ENCODE measurements around the gene SHB. TPM values are rescaled to one million over a fixed set of nuclear protein-coding genes. Genes with fewer than 3 reads are reported as not detected.

Gene SHB
- total RNA-seq, 1 experiment from 2014 or later, result 54.8 TPM

DNA sequence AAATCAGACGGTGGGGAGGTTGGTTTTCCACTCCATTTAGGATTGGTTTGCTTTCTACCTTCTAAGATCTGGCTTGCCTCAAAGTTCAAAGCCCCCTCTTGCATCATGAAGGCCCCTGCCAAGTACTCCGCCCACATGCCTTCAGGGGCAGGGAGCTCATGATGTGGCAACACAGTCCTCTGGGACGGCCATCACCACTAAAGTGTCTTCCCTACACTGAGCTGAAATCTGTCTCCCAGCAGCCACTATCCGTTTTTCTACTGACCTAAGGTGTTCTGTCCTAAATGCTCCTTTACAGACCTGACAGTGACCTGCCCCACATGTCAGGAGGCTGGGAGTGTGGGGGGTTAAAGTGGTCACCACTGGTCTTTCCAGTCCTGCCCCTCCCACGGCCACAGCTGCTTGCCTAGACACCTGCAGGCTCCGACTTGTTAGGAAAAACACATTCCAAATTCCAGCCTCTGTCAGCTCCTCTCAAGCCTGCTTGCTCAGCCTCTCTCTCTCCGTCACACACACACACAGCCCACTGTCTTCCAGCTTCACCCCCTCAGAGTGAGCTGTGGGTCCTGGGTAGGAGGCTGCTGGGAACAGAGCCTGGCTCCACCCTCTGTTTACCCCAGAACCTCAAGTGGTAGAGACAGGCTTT, 44.9 kb downstream of the SHB start:
- peak; percentile 50 for DNase-seq (ENCODE audit: low spot score)

DNA sequence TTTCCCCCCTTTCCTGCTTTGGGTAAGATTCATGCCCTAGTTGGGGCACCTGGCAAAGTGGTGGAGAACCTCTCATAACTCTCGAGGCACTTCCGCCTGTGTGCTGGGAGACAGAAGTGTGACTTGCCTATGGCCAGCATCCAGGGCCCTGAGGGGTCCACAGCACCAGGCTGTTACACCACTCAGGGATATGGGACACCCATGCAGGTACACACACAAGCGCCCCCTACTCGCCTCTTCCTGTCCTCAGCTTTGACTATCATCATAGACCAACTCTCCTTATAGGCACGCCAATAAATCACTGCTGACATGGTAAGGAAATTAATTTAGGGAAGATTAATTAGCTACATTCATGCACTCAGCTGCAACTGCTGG, 45.4 kb downstream of the SHB start:
- no peak for DNase-seq (ENCODE audit: low spot score)

DNA sequence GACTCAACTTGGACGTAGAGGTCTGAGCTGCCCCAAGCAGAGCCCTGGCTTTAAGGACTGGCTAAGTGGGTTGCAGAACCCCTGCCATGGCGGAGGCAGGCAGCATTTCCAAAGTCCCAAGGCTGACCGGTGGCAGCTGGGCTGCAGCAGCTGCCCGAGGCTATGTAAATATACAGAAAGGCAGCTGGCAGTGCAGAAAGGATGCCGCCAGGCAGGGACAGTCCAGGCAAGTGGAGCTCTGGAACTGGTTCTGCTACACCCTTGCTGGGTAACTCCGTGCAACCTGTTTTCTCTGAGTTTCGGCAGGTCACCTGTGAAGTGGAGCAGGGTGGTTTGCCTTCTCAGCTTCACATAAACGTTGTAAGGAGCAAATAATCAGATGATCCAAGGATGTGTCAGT, 46.0 kb downstream of the SHB start:
- DNase-seq (ENCODE audit: low spot score), result peak; percentile 66

DNA sequence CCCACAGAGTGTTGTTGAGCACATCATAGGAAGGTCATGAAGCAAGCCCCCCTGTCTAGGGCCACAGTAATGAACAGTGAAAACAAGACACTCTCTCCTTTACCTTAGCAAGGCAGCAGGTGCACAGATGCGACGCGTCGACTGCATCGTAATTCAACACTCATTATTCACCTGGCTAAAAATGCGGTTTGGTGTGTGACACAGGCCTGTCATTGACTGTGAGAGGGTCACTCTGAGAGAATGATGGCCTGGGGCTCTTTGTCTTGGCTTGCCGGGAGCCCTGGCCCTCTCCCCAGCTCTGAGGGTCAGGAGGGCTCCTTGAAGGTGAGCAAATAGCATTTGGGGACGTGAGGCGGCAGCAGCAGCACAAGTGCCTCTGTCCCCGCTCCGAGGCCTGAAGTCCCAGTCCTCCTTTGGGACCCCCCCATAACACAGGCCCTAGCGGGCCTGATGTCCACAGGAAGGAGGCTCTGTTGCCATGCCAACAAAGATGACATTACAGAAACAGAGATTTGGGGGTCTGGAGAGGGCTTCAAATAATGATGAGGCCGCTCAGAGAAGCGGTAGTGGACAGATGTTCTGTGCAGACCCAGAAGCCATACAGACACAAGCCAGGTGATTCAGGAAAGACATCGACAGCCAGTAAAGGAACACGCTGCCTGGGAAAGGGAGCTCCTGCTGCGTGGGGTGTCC, 46.7 kb downstream of the SHB start:
- no peak for DNase-seq (ENCODE audit: low spot score)

DNA sequence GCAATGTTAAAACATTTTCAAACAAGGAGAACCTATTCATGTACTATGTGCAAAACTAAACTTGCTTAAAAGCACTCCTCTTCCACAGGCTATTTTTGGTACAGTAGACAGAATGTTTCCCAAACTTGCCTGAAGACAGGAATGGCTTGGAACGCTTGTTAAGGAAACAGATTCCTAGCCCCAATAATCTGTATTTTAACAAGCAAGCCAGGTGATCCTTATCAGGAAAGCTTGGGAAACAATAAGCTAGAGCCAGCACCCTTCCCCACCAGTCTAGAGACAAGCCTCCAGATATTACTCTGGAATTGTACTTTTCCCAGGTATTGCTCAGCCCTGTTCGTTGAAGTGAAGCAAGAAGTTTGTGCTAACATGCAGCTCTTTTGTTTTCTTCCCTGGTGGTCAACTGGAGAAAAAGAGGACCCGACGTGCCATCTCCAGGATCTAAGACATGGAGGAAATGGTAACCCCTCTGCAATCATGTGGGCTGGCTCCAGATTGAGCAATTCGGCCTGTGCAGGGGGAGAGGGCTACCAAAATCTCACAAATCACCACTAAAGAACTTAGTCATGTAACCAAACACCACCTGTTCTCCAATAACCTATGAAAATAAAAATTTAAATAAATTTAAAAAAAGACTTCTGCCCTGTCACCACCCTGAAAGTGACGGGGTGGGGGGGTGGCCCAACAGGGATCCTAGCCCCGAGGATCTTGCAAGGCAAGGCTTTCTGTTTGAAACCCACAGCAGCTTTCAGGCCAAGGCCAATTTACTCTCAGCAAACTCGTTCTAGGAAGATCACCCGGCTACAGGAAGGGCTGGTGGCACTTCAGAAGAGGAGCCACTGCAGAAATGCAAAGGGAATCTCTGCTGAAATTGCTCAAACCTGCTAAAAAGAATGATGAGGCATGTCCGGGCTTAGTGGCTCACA, 48.6 kb downstream of the SHB start:
- no peak for DNase-seq (ENCODE audit: low spot score)

DNA sequence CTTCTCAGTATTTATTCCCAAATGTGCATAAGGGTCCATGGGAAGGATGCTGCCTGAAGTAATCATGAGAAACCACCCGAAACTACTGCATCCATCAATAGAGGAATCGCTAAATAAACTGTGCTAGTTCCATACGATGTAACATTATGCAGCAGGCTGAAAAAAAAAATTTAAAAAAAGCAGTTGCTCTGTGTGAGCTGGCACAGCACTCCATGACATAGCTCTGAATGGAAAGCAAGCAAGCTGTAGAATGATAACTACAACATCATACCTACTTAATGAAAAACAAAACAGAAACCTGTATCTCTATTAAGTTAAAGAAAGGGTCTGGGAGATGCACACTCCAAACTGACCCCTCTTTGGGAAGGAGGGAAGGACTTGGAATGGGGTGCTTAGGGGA, 49.3 kb downstream of the SHB start:
- DNase-seq (ENCODE audit: low spot score), result no peak

DNA sequence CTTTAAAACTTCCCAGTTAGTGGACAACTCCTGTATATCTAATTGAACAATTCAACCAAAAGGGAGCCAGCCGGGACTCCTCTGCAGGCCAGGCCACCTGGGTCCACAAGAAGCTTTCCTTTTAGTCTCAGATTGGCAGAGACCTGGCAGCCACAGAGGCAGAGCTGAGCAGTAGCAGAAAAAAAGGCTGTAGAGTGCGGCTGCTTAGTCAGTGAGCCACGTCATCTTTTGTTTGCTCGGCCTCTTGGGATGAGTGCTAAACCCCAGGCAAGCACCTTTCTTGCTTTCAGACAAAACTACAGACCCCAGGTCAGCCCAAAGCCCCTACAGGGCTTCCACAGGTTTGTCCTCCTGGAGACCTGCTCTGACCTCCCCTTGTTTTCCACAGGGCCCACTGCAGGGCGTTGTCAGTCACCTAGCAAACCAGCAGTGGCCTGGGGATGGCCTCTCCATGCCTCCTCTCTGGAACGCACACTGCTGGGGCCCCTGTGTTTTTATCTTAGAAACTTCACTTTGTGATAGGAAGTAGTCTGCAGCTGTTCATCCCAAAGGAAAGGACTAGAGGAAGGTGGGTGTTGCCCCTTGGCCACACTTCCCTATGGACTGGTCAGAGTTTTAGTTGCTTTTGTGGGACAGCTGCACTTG, 49.9 kb downstream of the SHB start:
- DNase-seq (ENCODE audit: low spot score), result peak; percentile 52

DNA sequence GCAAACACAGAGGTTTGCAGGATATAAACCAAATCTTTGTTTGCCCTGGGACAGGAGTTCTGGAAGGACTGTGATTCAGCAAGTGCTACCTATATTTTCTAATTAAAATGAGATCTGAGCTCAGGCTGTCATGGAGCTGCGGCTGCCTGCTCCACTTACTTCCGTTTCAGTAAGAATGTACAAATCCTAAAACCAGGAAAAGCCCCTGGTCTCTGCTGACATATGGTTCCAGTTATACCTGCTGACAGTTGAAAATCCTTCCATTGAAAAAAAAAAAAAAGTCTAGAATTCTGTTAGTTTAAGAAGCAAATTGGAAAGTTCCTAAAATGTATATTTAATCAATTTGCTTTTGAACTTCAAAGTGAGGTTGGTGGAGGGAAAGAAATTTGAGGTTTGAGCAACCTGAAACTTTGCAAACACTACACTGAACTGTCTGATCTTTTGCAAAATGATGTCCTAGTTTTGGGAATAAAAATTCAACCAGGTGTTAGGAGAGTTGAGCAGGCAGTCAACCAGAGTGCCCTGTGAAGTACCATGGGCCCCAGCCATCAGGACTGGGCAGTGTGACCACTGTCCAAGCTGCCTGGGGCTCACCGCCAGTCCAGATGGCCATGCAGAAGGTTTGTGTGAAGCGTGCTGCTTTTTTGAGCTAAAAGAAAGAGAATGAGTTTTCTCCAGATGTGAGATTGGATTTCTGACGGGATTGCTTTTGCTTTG, 50.6 kb downstream of the SHB start:
- no peak for DNase-seq (ENCODE audit: low spot score)

DNA sequence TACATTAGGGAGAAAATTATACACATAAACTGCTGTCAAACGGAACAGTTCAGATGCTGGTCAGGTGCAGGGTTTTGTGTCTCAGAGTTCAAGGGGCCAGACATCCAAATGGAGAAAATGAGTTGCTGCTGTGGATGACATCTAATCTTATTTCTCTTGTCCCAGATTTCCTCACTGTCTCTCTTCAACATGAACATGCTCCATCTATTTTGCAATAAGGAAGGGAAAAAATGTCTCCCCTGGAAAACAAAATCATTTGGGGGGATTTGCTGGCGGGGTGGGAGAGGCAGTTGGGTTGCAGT, 51.2 kb downstream of the SHB start:
- no peak for DNase-seq (ENCODE audit: low spot score)

DNA sequence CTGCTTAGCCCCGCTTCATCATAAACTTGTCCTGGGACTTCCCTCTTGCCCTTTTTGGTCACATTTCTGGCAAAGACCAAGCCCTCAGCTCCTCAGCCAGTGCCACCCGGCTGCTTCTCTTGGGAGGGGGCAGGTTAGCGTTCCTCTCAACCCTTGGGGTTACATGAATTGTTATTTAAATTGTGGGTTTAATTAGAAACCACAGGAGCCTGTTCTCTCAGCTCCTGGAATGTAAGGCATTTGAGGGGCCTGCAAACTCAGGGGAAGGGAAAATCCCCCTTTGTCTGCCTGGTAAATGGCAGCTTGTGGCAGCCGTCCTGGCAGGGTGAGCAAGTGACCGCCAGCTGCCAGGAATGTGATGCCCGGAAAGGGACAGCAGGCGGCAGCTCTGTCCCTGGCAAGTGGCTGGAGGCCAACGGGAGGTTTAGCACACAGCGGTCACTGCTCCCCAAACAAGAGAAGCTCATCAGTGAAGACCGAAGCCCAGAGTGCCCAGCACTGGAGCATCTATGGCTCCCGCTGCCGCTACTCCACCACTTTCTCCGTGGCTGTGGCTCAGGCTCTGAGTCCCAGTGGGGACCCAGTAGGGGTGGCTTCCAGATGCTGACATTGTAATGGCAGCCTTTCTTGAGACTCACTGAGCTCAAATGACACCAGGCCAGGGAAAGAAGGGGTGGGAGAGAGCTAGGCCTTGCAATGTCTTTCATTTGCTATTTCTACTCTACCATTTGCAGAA, 51.7 kb downstream of the SHB start:
- DNase-seq (ENCODE audit: low spot score), result peak; percentile 55

DNA sequence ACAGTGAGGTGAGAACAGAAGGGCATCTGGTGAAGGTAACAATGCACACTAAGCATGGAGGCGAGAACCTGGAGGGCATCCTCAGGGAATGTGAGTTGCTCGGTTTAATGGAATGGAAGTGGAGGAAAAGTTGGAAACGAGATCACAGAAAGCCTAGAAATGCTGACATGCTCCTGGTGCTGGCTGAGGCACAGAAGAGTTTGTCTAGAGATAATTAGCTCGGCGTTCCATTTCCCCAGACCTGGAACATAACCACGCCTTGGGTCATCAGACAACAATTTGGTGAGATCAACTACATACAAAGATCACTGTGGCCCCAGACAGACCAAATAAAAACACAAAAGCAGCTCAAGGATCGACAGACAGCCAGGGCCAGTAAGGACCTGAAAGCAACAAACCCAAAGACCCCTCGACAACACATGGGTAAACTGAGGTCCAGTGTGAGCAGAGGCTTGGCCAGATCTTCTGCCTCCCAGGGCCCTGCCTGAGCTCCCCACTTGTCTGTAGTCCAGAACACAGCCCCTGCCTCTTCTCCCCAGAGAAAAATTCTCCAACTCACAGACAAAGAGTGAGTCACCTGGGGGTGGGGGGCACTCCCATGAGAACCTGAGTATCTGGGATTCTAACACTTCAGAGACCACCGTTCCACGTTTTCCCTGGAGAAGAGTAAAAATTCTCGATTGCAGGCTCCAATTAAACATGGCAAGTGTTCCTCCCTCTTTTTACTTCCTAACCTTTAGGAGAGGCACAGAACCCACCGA, 52.5 kb downstream of the SHB start:
- DNase-seq (ENCODE audit: low spot score), result no peak

DNA sequence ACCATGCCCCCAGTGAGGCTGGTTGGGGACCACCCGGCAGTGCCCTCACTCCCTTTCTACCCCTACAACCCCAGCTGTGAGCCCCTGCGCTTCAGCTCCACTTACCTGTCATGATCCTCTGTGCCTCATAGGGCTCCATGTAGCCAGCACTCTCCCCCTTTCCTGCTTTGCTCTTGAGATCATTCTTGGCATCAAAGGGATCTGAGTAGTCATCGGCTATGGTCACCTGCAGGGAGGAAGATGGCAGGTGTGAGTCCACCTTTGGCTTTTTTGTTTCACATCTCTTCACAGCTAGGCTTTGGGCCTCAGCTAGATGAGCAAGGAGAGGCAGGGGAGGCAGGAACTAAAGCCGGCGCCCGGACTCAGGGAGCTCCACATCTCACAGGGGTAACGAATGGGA, 53.1 kb downstream of the SHB start:
- DNase-seq (ENCODE audit: low spot score), result no peak

DNA sequence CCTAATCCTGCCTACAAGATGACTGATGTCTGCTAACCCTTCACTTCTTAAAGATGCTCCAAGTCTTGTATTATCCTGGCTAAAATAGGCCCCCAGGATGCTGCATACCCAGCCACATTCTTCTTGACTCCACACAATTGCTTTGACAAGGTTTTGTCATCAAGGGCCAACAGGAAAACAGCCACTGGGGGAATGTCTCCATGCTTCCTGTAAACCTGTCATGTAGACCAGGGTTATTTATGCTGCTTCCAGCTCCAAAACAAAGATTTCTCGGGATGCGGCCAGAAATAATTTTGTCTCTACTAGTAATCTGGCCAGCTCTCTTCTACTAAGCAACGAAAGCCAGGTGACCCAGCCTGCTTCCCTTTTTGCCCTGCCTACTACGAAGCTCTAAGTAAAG, 53.8 kb downstream of the SHB start:
- DNase-seq (ENCODE audit: low spot score), result no peak

DNA sequence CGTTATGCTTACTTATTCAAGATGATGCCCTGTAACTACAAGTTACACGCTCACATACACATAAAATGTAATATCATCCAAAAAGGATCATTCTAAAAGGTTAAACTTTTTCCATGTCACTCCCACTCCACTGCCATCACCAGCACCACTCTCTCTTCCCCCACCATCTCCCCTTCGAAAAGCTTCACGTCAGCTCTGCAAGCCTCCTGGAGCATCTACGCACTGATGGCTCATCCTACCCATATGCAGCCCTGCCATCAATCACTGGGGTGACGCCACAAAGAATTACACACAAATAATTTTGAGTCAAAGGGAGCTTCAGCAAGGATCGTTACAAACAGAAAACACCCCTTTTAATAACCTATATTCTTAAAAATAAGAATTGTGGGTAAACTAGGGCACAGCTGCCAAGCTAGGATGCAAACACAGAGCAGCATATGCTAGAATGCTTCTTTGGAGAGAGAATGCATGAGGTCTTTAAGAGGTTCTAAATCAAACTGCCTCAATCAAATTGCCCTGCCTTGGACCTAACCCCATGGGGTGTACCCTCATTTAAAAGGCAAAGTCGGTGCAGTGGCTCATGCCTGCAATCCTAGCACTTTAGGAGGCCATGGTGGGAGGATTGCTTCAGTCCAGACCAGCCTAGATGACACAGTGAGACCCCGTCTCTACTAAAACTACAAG, 56.1 kb downstream of the SHB start:
- no peak for DNase-seq (ENCODE audit: low spot score)

DNA sequence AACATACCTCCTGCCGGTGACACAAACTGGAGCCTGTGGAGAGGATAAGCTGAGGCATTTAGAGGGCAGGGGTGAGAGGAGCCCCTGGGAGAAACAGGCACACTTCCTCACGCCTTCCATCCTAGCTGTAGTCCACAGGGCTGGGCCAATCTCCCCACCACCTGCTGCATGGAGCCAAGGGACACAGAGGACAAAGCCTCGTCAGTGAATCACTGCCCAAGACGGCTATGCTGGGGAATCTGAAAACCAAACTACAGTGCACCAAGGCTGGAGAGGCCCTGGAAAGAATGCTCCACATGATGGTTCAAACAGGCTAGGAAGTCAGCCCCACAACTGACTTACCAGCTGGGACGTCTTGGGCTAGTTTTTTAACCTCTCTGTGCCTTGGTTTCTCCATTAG, 57.0 kb downstream of the SHB start:
- no peak for DNase-seq (ENCODE audit: low spot score)

DNA sequence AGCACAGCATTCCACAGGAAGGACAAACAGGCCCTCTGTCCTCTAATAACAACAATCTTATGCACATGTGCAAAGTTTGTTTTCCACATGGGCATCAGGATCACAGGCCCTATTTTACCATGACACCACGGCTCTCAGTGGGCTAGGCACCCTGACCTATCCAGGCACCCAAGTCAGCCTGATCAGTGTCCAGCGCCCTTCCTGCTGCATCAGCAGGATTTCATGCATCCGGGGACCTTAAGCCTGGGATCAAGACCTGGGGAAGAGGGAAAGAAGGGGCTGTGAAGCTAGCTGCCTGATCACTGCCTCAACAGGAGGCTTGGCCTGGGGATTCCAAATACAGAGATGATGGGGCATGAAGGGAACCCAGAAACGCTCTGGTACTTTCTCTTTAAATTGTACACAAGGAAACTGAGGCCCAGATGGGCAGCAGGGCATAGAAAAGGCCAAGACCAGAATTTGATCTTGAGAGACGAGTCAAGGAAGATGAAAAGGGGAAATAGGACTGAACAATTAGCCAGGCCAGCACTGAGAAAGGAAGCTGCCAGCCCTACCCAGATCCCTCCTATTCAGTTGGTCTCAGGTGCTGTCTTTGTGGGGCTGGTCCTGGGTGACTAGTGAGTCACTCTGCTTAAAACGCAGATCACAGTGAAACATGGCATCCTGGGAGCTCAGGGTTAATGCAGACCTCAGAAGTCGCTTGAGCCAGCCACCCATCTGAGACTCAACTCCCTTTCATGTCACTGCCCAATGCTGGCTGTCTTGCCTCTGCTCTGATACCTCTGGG, 57.9 kb downstream of the SHB start:
- no peak for DNase-seq (ENCODE audit: low spot score)

DNA sequence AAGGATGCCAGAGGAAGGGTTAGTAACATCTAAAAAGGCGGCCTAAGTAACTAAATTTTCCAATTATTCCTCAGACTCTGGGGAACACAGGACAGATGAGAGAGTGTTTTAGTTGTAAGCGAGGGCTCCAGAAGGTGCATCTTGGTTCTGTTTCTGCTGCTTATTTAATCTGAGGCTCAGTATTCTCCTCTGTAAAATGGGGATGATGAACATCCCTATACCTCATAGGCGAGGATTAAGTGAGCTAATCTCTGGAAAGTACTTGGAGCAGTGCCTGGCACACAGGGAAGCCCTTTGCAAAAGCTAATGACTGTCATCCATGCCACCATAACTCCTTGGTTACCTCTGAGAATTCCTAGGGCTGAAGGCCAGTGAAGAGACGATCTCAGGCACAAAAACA, 59.0 kb downstream of the SHB start:
- DNase-seq (ENCODE audit: low spot score), result no peak

DNA sequence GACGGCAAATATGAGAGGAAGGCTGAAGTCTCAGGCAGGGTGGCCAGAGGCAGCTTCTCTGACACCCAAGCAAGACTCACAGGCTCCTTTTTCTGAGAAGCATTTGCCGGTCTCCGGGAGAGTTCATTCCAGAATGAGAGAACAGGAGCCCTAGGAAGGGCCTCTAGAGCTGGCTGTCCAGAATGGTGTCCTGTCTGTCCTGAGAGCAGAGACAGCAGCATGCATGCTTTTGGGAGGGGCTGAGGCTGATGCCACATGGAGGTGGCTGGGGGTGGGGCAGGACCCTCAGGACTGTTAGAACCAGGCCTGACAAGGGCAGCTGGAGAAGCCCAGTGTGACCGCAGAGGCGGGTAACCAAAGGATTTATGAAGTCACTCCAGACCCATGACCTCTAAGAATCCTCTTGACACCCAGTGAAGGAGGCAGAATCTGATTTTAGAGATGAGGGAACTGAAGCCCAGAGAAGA, 60.0 kb downstream of the SHB start:
- DNase-seq (ENCODE audit: low spot score), result no peak
